SK-N-MC (cell line): Measurements from ENCODE around the gene KRTAP4-5.

Experiments
- EZH2 ChIP-seq: fragments of 200-600 bp; sonication (generic); IDR thresholded peaks from one replicate; pipeline ENCODE4 v1.6.1; 2017; ENCODE audit warnings: antibody characterized with exemption
- FOXP2 ChIP-seq: optimal IDR thresholded peaks from 2 replicates; pipeline ENCODE3; 2011; ENCODE audit warnings: mild to moderate bottlenecking, moderate library complexity; ENCODE audit not compliant: insufficient read depth; ENCODE audit errors: extremely low read length, control extremely low read depth
- POLR2AphosphoS5 ChIP-seq: IDR thresholded peaks from 2 replicates; pipeline ENCODE4 v1.6.1; 2012; ENCODE audit warnings: mild to moderate bottlenecking, low read depth, low read length, borderline replicate concordance

GRCh38 chr17:41185001-41185400 lies 35.4 kb upstream of the KRTAP4-5 start:
- no peak for TF ChIP-seq POLR2AphosphoS5
- TF ChIP-seq EZH2, result no peak
- TF ChIP-seq FOXP2, result no peak
